GM19023 (cell line): Measurements from ENCODE around the gene LYPLAL1.
A peak's percentile ranks its signal among the peaks of the same experiment; 100 is the strongest.
"Not testable (repeated sequence)": the region's sequence is repeated elsewhere in the genome, so short reads cannot be mapped to it uniquely, and the experiment has no call there.

ENCODE experiments used
- ATAC-seq: cut with Tn5 transposase; IDR thresholded peaks from one replicate; pipeline ENCODE4 v1.9.1; 2021; ENCODE audit warnings: mild to moderate bottlenecking, moderate library complexity; ENCODE audit not compliant: unreplicated experiment

The LYPLAL1 gene

GRCh38 chr1:219161371-219161770, 12.3 kb upstream of the LYPLAL1 start:
- ATAC-seq = no peak

- no peak for ATAC-seq
Measured at GRCh38 chr1:219163401-219163954, 10.2 kb upstream of the LYPLAL1 start.

DNA sequence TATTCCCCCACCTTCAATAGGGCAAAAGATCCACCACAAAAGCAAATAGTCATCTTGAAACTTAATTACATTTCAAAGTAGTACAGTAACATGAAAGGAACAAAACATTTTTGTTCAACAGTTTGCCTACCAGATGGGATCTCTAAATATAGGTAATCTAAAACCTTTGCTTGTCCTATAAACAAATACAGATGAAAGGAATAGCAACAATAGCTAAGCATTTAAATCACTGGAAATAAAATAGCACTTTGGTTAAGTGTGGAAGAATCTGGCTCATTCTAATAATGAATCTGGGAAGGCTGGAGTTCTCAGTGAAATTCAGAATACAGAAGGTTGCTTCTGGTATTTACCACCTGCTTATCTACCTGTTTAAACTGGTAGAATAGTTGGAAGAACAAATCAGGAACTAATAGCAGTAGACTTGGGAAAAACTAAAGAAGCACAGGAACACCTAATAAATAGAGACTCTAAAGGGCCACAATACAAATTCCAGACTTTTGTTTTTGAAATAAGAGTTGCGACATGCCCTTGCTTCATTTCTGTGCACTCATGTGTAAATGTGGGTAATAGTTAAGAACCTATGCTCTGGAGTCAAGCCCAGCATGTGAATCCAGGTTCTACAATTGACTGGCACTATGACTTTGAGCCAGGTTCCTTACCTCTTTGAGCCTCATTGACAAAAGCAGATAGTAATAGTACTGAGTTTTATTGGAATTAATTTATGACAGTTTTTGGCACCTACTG, 2.3 kb upstream of the LYPLAL1 start:
- no peak for ATAC-seq

DNA sequence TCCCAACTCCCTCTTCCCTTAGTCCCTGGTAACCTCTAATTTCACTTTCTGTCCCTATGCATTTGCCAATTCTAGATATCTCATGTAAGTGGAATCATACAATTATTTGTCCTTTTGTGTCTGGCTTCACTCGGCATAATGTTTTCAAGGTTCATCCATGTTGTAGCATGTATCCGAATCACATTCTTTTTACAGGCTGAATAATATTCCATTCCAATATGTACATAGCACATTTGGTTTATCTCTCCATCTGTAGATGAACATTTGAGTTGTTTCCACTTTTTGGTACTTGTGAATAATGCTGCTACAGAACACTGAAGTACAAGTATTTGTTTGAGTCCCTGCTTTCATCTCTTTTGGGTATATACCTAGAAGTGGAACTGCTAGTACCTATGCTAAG, 857 bp upstream of the LYPLAL1 start:
- no peak for ATAC-seq

- ATAC-seq = peak; percentile 2
Measured at GRCh38 chr1:219173434-219173757, 282 bp upstream of the LYPLAL1 start.

- no peak for ATAC-seq
Measured at GRCh38 chr1:219174460-219175211, 958 bp downstream of the LYPLAL1 start.

- no peak for ATAC-seq
Measured at GRCh38 chr1:219175212-219175564, 1.5 kb downstream of the LYPLAL1 start.

DNA sequence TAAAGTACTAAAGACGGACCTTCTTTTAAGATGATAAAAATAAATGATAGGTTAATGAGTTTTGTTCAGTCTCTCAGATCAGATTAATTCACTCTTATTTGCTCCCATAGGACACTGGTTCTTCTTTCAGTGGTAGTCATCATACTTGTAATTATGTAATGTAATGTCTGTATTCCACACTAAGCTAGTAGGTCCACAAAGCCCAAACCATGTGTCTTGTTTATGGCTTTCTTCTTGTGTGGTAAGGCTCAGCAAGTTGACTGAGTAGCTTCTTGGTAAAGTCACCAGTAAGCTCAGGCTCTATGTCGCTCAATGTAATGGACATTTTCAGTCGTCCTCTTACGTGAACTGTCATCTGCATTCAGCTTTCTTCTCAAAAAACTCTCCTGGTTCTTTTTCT, 2.5 kb downstream of the LYPLAL1 start:
- no peak for ATAC-seq

DNA sequence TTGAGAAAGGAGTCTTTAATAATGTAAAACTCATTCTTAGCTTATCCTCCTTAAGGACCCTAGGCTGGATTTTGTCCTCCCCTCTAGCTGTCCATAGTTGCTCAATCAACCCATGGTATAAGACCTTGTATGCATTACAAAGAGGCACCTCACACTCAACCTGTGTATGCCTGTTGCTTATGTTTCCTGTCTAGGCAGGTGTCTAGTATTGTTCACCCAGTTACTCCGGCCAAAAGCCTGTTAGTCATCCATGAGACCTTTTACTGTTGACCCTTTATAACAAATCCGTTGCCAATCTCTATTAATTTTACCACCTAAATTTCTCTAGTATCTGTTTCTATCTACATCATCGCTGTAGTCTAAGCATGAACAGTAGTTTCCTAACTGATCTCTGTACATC, 3.7 kb downstream of the LYPLAL1 start:
- ATAC-seq = peak; percentile 26

DNA sequence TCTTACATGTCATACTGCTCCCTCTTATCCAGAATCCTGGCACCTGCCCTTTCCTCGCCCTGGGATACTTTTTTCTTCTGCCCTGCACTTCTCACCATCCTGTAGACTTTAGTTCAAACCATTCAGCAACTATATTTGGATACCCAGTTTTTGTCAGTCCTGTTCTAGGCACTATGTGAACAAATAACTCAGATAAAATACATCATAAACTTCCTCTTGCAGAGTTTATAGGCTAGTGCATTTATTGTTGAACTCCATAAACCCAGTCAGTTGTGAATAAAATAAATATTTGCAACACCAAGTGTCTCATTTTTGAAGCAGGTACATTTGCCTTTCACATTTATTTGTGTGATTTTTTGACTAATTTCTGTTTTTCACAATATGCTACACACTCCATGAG, 4.3 kb downstream of the LYPLAL1 start:
- ATAC-seq = no peak

DNA sequence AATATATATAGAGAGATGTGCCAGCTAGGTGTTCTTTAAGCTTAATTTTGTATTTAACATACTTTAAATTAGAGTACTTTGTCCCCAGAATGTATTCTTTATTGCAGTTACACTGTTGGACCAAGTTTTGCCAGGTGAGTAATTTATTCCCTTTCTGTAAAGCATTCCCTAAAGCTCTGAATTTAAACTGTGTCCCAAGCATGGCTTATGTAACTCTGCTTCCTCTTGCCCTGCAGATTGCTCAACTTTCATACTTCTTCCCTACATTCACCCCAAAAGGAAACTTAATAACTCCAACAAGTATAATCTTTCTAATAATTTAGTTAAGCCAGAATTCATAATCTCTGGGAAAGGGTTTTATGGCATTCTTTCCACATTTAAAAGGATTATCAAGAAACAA, 5.6 kb downstream of the LYPLAL1 start:
- no peak for ATAC-seq

GRCh38 chr1:219184337-219184736, 10.7 kb downstream of the LYPLAL1 start:
- ATAC-seq = no peak

- no peak for ATAC-seq
Measured at GRCh38 chr1:219185486-219186117, 11.9 kb downstream of the LYPLAL1 start.

GRCh38 chr1:219188331-219188803, 14.7 kb downstream of the LYPLAL1 start:
- no peak for ATAC-seq

GRCh38 chr1:219189021-219189824, 15.5 kb downstream of the LYPLAL1 start:
- ATAC-seq = peak; percentile 72

DNA sequence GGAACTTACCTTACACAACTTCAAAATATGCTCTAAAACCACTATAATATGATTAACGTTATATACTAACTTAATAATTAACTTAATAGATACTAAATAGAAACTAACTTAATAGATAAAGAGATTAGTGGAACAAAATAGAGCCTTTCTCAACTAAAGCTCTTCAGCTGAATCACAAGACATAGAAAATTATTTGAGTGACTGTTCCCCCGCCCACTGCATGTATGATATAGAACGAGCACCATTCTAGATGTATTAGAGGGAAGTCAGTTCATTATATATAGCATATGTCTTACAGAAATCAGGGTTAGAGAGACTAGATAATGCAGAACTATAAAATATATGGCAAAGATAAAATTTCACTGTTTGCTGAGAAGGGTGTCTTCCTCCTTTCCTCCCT, 16.3 kb downstream of the LYPLAL1 start:
- no peak for ATAC-seq

- no peak for ATAC-seq
Measured at GRCh38 chr1:219190605-219191004, 16.9 kb downstream of the LYPLAL1 start.

DNA sequence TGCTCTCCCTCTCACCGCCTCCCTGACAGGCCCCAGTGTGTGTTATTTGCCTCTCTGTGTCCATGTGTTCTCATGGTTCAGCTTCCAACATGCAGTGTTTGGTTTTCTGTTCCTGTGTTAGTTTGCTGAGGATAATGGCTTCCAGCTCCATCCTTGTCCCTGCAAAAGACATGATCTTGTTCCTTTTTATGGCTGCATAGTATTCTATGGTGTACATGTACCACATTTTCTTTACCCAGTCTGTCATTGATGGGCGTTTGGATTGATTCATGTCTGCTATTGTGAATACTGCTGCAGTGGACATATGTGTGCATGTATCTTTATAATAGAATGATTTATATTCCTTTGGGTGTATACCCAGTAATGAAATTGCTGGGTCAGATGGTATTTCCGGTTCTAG, 22.2 kb downstream of the LYPLAL1 start:
- ATAC-seq = not testable (repeated sequence)

DNA sequence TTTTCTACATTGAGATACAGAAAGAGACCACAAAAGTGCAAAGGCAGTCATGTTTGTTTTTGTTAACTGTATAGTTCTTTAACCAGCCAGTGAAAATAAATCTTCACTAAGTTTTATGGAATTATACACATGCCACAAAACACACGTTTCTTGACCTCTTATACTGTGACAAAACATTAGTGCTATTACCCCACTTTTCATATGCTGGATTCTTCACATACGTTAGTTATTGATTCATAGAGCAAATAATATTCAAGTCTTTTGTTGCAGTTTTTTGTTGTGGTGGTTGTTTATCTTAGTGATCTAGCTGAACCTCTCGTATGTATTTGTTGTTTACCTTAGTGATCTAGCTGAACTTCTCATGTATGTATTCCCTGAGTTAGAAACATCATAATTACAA, 28.0 kb downstream of the LYPLAL1 start:
- ATAC-seq = no peak

DNA sequence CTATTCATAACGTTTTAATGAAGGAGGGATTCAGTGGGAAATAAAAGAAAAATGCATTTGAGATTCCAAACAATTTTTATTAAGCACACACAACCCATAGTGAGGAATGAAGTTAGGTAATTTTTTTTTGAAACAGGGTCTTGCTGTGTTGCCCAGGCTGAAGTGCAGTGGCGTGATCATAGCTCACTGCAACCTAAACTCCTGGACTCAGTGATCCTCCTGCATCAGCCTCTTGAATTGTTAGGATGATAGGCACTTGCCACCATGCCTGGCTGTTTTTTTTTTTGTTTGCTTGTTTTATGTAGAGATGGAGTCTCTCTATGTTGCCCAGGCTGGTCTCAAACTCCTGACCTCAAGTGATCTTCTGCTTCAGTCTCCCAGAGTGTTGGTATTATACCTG, 28.9 kb downstream of the LYPLAL1 start:
- no peak for ATAC-seq

DNA sequence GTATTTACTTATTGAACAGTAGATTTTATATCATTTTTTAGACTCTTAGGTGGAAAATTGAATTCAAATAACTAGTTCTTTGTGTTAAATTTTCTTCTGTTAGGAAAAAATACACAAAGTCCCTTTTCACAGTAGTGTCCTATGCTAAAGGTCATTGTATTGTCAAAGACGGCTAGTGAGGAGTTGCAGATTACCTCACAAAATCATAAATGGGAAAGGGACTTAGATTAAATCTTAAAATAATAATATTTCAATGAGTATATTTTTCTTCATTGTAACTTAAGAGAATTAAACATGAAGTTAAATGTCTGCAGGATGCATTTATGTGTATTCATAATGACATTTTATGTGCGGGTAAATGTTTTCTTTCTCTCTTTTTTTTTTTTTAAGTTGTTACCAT, 32.7 kb downstream of the LYPLAL1 start:
- ATAC-seq = no peak
